Mucosa of descending colon (tissue), 3 donors: ENCODE measurements around the gene PGAP1. TPM values are rescaled to one million over a fixed set of nuclear protein-coding genes. Genes with fewer than 3 reads are reported as not detected.

ENCODE experiments used
- ATAC-seq: fragments of 200-7000 bp; cut with Tn5 transposase; one replicate; pipeline ENCODE4 v1.9.1; 2020; ENCODE audit warnings: mild to moderate bottlenecking, moderate library complexity
- DNase-seq, 3 donors: peaks; one replicate each; pipeline ENCODE4 v3.0.0-alpha.2; 2020
- H3K36me3 ChIP-seq: fragments of 200-600 bp; one replicate; pipeline ENCODE4 v1.8.0; 2021; ENCODE audit warnings: low read depth, mild to moderate bottlenecking
- H3K4me1 ChIP-seq: fragments of 200-600 bp; one replicate; pipeline ENCODE4 v1.8.0; 2021; ENCODE audit warnings: low read depth, mild to moderate bottlenecking
- H3K4me3 ChIP-seq: fragments of 200-600 bp; one replicate; pipeline ENCODE4 v1.8.0; 2021; ENCODE audit warnings: mild to moderate bottlenecking
- H3K9me3 ChIP-seq: fragments of 200-600 bp; one replicate; pipeline ENCODE4 v1.8.0; 2021; ENCODE audit warnings: mild to moderate bottlenecking
- CTCF ChIP-seq: fragments of 200-600 bp; IDR thresholded peaks from one replicate; pipeline ENCODE4 v1.8.0; 2022; ENCODE audit warnings: antibody characterized with exemption, mild to moderate bottlenecking
- intact Hi-C, 2 donors: fragments of 100-400 bp; cut with DNase I in 1 of 2; cut with micrococcal nuclease in 1 of 2; formaldehyde crosslinking; loops; one replicate each; pipeline versions ENCODE4 v1.11.0 to v1.11.1; 2022; cut with DNase I, micrococcal nuclease
- total RNA-seq, 3 donors: library from RNA; stranded (reverse); fragmentation: NEBNext Ultra II Directional in 2 of 3; extraction: Animal tissue kit (Norgen Biotek cat#: 25700) in 2 of 3; gene quantifications; one replicate each; pipeline versions ENCODE4 v1.2.1 to v1.2.4, GENCODE V29; 2021 to 2023
- donor health status: DM: no; HTN: no; CAD: no; lungs with moderate emphysema.
- donor health status: DM: no; HTN: no; CAD: no.
- donor health status: DM: no; HTN: yes; CAD: no.

The PGAP1 gene
- total RNA-seq, 3 donors from 2014 or later: 14.0 to 22.1 (median 15.5) TPM

GRCh38 chr2:196902828-196903227, 23.7 kb downstream of the PGAP1 start:
- DNase-seq (no peak), ATAC-seq (no peak)
- TF ChIP-seq CTCF: no peak

GRCh38 chr2:196900843-196901242, 25.7 kb downstream of the PGAP1 start:
- Histone ChIP-seq H3K4me1 (no peaks in the 10 kb centered on the region), H3K9me3 (no peaks in the 10 kb centered on the region), H3K36me3 (no peaks in the 10 kb centered on the region), H3K4me3 (no peak overlapping the region)
- TF ChIP-seq CTCF: no peak
- intact Hi-C loops: no loop called here
- no peak for DNase-seq
- peak; percentile 72 for ATAC-seq

More at GRCh38 chr2:196902828-196903227, 23.7 kb downstream of the PGAP1 start:
- no peaks in the 10 kb centered on the region for H3K36me3 ChIP-seq
- no peaks in the 10 kb centered on the region for H3K9me3 ChIP-seq
- intact Hi-C loops: no loop called here
- no peaks in the 10 kb centered on the region for H3K4me1 ChIP-seq
- H3K4me3 ChIP-seq: no peak overlapping the region

GRCh38 chr2:196899976-196900375, 26.5 kb downstream of the PGAP1 start:
- DNase-seq (no peak), ATAC-seq (no peak)
- Histone ChIP-seq H3K4me1 (no peaks in the 10 kb centered on the region), H3K9me3 (no peaks in the 10 kb centered on the region), H3K4me3 (no peak overlapping the region), H3K36me3 (no peaks in the 10 kb centered on the region)
- no peak for TF ChIP-seq CTCF
- intact Hi-C loops: no loop called here

GRCh38 chr2:196891136-196891535, 35.4 kb downstream of the PGAP1 start:
- Histone ChIP-seq H3K4me3 (no peak overlapping the region), H3K36me3 (no peaks in the 10 kb centered on the region), H3K4me1 (no peaks in the 10 kb centered on the region), H3K9me3 (no peaks in the 10 kb centered on the region)
- no peak for TF ChIP-seq CTCF
- ATAC-seq (no peak), DNase-seq (no peak)
- intact Hi-C loops: no loop called here

GRCh38 chr2:196887431-196887830, 39.1 kb downstream of the PGAP1 start:
- intact Hi-C loops: no loop called here
- no peak for DNase-seq
- H3K4me1 ChIP-seq: no peaks in the 10 kb centered on the region
- no peak overlapping the region for H3K4me3 ChIP-seq
- H3K36me3 ChIP-seq: no peaks in the 10 kb centered on the region
- no peak for ATAC-seq
- no peaks in the 10 kb centered on the region for H3K9me3 ChIP-seq
- TF ChIP-seq CTCF: no peak

GRCh38 chr2:196884368-196884767, 42.1 kb downstream of the PGAP1 start:
- ATAC-seq (no peak), DNase-seq (no peak)
- no peak for TF ChIP-seq CTCF
- Histone ChIP-seq H3K36me3 (no peaks in the 10 kb centered on the region), H3K9me3 (no peaks in the 10 kb centered on the region), H3K4me3 (no peak overlapping the region), H3K4me1 (no peaks in the 10 kb centered on the region)
- intact Hi-C loops: no loop called here
